HepG2 (cell line): ENCODE results near the gene INO80. TPM values are rescaled to one million over a fixed set of nuclear protein-coding genes. Genes with fewer than 3 reads are reported as not detected.

Source experiments
- DMTF1 ChIP-seq: sonication (generic); formaldehyde crosslinking; IDR thresholded peaks from 2 replicates; pipeline ENCODE4 v1.4.0; 2020; ENCODE audit warnings: mild to moderate bottlenecking, missing genetic modification reagents
- JUNB ChIP-seq: sonication (generic); formaldehyde crosslinking; IDR thresholded peaks from 2 replicates; pipeline ENCODE4 v1.8.0; 2022; ENCODE audit warnings: missing genetic modification reagents, mild to moderate bottlenecking, borderline replicate concordance
- KDM5A ChIP-seq: fragments of 200-600 bp; sonication (generic); IDR thresholded peaks from 2 replicates; pipeline ENCODE4 v1.7.0; 2018; ENCODE audit warnings: antibody characterized with exemption, mild to moderate bottlenecking, low read length, borderline replicate concordance
- NFRKB ChIP-seq: fragments of 450-650 bp; IDR thresholded peaks from 2 replicates; pipeline ENCODE4 v1.6.1; 2017
- NR2C2 ChIP-seq: sonication (generic); formaldehyde crosslinking; IDR thresholded peaks from 2 replicates; pipeline ENCODE4 v1.4.0; 2020; ENCODE audit warnings: missing genetic modification reagents, mild to moderate bottlenecking, moderate library complexity, borderline replicate concordance
- RARG ChIP-seq: sonication (generic); formaldehyde crosslinking; IDR thresholded peaks from 2 replicates; pipeline ENCODE4 v1.4.0; 2020; ENCODE audit warnings: low read depth, mild to moderate bottlenecking, missing genetic modification reagents
- SIN3A ChIP-seq: IDR thresholded peaks from 2 replicates; pipeline ENCODE4 v1.6.1; 2011; ENCODE audit warnings: low read depth, mild to moderate bottlenecking, control low read depth, low read length, borderline replicate concordance
- STAT6 ChIP-seq: sonication (generic); formaldehyde crosslinking; IDR thresholded peaks from 2 replicates; pipeline ENCODE4 v1.4.0; 2020; ENCODE audit warnings: missing genetic modification reagents, mild to moderate bottlenecking, borderline replicate concordance
- ZNF18 ChIP-seq: sonication (generic); formaldehyde crosslinking; IDR thresholded peaks from 2 replicates; pipeline ENCODE4 v1.8.0; 2022; ENCODE audit warnings: mild to moderate bottlenecking, missing genetic modification reagents; ENCODE audit not compliant: insufficient replicate concordance
- ZNF3 ChIP-seq: IDR thresholded peaks from 2 replicates; pipeline ENCODE4 v1.7.0; 2017; ENCODE audit warnings: inconsistent platforms
- polyA plus RNA-seq, 8 experiments: library from polyadenylated mRNA; depleted of rRNA in 3 of 8; stranded (reverse) in 7 of 8; unstranded in 1 of 8; fragments of >200 nt; fragmentation: Illumina TruSeq in 4 of 8; extraction: Trizol in 4 of 8; gene quantifications; 2 replicates each; pipeline versions ENCODE4 v1.2.1 to v1.2.3, GENCODE V29; 2011 to 2016; ENCODE audit warnings: low read depth in 4 of 8, missing spikeins in 1 of 8, mixed read lengths in 1 of 8; ENCODE audit not compliant: insufficient read depth in 1 of 8
- total RNA-seq, 5 experiments: library from RNA; depleted of rRNA; stranded (reverse); fragments of >200 nt; fragmentation: Illumina TruSeq; extraction: Trizol; gene quantifications; 2 replicates each; pipeline ENCODE4 v1.2.3, GENCODE V29; 2016; ENCODE audit warnings: low read depth in 1 of 5
- TF ChIP-seq, protein P1 (sequence below): sonication (generic); formaldehyde crosslinking; conservative IDR thresholded peaks from 2 replicates; pipeline ENCODE4 v1.4.0; 2020; ENCODE audit warnings: missing genetic modification reagents
- TF ChIP-seq, protein P2 (sequence below): sonication (generic); formaldehyde crosslinking; IDR thresholded peaks from 2 replicates; pipeline ENCODE4 v1.5.0; 2020; ENCODE audit warnings: missing genetic modification reagents
- TF ChIP-seq, protein P3 (sequence below): sonication (generic); formaldehyde crosslinking; IDR thresholded peaks from 2 replicates; pipeline ENCODE4 v1.4.0; 2020; ENCODE audit warnings: missing genetic modification reagents
- TF ChIP-seq, protein P4 (sequence below): sonication (generic); formaldehyde crosslinking; conservative IDR thresholded peaks from 2 replicates; pipeline ENCODE4 v1.8.0; 2022; ENCODE audit warnings: low read depth, missing genetic modification reagents

The INO80 gene
- total and polyA plus RNA-seq, 2 of the 13 experiments (the other 11 are each of a cell fraction or from before 2014, with no cell fraction given) = 3.6 to 14.8 TPM

- peak; percentile 69 for TF ChIP-seq NR2C2 (CRISPR knock-in tag)
- no peak for TF ChIP-seq ZNF3 (CRISPR knock-in tag)
- no peak for TF ChIP-seq JUNB (CRISPR knock-in tag)
- peak; percentile 74 for TF ChIP-seq NFRKB
- TF ChIP-seq, protein P1, sequence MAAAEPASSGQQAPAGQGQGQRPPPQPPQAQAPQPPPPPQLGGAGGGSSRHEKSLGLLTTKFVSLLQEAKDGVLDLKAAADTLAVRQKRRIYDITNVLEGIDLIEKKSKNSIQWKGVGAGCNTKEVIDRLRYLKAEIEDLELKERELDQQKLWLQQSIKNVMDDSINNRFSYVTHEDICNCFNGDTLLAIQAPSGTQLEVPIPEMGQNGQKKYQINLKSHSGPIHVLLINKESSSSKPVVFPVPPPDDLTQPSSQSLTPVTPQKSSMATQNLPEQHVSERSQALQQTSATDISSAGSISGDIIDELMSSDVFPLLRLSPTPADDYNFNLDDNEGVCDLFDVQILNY (CRISPR knock-in tag) = peak; percentile 42
- no peak for TF ChIP-seq ZNF18
- TF ChIP-seq, protein P2, sequence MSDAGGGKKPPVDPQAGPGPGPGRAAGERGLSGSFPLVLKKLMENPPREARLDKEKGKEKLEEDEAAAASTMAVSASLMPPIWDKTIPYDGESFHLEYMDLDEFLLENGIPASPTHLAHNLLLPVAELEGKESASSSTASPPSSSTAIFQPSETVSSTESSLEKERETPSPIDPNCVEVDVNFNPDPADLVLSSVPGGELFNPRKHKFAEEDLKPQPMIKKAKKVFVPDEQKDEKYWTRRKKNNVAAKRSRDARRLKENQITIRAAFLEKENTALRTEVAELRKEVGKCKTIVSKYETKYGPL (CRISPR knock-in tag) = no peak
- TF ChIP-seq, protein P3, sequence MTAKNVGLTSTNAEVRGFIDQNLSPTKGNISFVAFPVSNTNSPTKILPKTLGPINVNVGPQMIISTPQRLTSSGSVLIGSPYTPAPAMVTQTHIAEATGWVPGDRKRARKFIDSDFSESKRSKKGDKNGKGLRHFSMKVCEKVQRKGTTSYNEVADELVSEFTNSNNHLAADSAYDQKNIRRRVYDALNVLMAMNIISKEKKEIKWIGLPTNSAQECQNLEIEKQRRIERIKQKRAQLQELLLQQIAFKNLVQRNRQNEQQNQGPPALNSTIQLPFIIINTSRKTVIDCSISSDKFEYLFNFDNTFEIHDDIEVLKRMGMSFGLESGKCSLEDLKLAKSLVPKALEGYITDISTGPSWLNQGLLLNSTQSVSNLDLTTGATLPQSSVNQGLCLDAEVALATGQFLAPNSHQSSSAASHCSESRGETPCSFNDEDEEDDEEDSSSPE (CRISPR knock-in tag) = peak; percentile 53; the same call in 1 of the 2 replicates
- TF ChIP-seq, protein P4, sequence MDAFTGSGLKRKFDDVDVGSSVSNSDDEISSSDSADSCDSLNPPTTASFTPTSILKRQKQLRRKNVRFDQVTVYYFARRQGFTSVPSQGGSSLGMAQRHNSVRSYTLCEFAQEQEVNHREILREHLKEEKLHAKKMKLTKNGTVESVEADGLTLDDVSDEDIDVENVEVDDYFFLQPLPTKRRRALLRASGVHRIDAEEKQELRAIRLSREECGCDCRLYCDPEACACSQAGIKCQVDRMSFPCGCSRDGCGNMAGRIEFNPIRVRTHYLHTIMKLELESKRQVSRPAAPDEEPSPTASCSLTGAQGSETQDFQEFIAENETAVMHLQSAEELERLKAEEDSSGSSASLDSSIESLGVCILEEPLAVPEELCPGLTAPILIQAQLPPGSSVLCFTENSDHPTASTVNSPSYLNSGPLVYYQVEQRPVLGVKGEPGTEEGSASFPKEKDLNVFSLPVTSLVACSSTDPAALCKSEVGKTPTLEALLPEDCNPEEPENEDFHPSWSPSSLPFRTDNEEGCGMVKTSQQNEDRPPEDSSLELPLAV (CRISPR knock-in tag) = no peak
- peak; percentile 69; the same call in 1 of the 2 replicates for TF ChIP-seq KDM5A
- TF ChIP-seq DMTF1 (CRISPR knock-in tag) = no peak
- TF ChIP-seq SIN3A = no peak; the same call in 1 of the 2 replicates
- TF ChIP-seq STAT6 (CRISPR knock-in tag) = no peak
- TF ChIP-seq RARG (CRISPR knock-in tag) = no peak
Measured at GRCh38 chr15:41116116-41116961, at the start of gene INO80 (continued).
